ENCODE data around the gene ASTN2.

ASTN2 gene

GRCh38 chr9:116435706-116436105 lies 979.2 kb downstream of the ASTN2 start:
- TF ChIP-seq CTCF (IDR thresholded peaks at IDR 0.05; ENCODE audit: low read depth, low read length, missing control alignments), result no peak
- H3K4me3 ChIP-seq (replicated peaks; ENCODE audit: low read depth, low read length), result no peak overlapping the region
- no peak for DNase-seq (ENCODE audit: extremely low read depth, low read depth)

GRCh38 chr9:116434314-116434713 lies 980.5 kb downstream of the ASTN2 start:
- no peak overlapping the region for H3K4me3 ChIP-seq (replicated peaks; ENCODE audit: low read depth, low read length)
- DNase-seq (ENCODE audit: extremely low read depth, low read depth), result no peak
- no peak for TF ChIP-seq CTCF (IDR thresholded peaks at IDR 0.05; ENCODE audit: low read depth, low read length, missing control alignments)

- DNase-seq (ENCODE audit: extremely low read depth, low read depth), result no peak
- TF ChIP-seq CTCF (IDR thresholded peaks at IDR 0.05; ENCODE audit: low read depth, low read length, missing control alignments), result no peak
- no peak overlapping the region for H3K4me3 ChIP-seq (replicated peaks; ENCODE audit: low read depth, low read length)
Measured at GRCh38 chr9:116432051-116432450, 982.8 kb downstream of the ASTN2 start.

GRCh38 chr9:116430849-116431248 lies 984.0 kb downstream of the ASTN2 start:
- no peak for TF ChIP-seq CTCF (IDR thresholded peaks at IDR 0.05; ENCODE audit: low read depth, low read length, missing control alignments)
- no peak overlapping the region for H3K4me3 ChIP-seq (replicated peaks; ENCODE audit: low read depth, low read length)
- no peak for DNase-seq (ENCODE audit: extremely low read depth, low read depth)

GRCh38 chr9:116425244-116425643 lies 989.6 kb downstream of the ASTN2 start:
- no peak for DNase-seq (ENCODE audit: extremely low read depth, low read depth)
- no peak for TF ChIP-seq CTCF (IDR thresholded peaks at IDR 0.05; ENCODE audit: low read depth, low read length, missing control alignments)
- no peak overlapping the region for H3K4me3 ChIP-seq (replicated peaks; ENCODE audit: low read depth, low read length)

GRCh38 chr9:116423149-116423548 lies 991.7 kb downstream of the ASTN2 start:
- DNase-seq (ENCODE audit: extremely low read depth, low read depth), result no peak
- no peak for TF ChIP-seq CTCF (IDR thresholded peaks at IDR 0.05; ENCODE audit: low read depth, low read length, missing control alignments)
- H3K4me3 ChIP-seq (replicated peaks; ENCODE audit: low read depth, low read length), result no peak overlapping the region

Data from HFF-Myc (cell line).